Retinal pigment epithelial cell (primary cell): Measurements from ENCODE around the gene RNF224.

Experiments
- DNase-seq: peaks from one replicate; pipeline ENCODE4 v3.0.0-alpha.2; 2010; ENCODE audit warnings: low read depth
- H3K4me3 ChIP-seq: 2 replicates; pipeline ENCODE4 v1.5.1; 2011; ENCODE audit warnings: mild to moderate bottlenecking, low read length, control low read depth, moderate library complexity
- TF ChIP-seq, protein P1 (sequence below): conservative IDR thresholded peaks from 2 replicates; pipeline ENCODE4 v1.5.1; 2011; ENCODE audit warnings: low read depth, low read length, control low read depth, inconsistent platforms

Gene RNF224

DNA sequence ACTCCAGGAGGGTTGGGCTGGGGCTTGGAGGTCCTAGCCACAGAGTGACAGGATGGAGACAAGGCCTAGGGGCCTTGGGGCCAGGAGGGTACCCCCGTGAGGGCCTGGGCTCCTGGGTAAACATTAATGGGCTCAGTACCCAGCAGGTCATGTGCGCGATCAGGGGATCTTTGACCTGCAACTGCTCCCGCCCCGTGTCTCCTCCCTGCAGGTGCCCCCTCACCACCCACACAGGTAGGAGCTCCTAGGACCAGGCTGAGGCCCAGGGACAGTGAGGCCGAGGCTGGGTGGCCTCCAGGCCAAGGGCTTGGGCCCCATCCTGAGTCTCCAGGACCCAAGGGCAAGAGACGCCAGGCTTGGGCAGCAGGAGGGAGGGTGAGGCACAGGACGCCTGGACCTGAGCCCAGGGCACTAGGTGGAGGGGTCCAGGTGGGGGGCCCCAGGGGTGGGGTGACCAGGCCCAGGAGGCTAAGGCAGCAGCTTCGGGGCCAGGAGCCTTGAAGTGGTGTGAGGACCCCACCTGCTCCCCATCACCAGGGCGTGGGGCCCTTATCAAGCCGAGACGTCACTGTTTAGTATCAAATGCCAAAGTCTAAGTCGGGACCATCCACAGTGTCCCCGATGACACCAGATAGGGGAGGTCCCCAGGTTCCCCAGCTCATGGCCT is 3.5 kb downstream of the RNF224 start, which contains the start of gene SLC34A3:
TSS of gene SLC34A3 (plus strand) at position 197 of the 667 bp plus-strand sequence. CDS start 802 bp downstream, outside the sequence.
- TF ChIP-seq, protein P1, sequence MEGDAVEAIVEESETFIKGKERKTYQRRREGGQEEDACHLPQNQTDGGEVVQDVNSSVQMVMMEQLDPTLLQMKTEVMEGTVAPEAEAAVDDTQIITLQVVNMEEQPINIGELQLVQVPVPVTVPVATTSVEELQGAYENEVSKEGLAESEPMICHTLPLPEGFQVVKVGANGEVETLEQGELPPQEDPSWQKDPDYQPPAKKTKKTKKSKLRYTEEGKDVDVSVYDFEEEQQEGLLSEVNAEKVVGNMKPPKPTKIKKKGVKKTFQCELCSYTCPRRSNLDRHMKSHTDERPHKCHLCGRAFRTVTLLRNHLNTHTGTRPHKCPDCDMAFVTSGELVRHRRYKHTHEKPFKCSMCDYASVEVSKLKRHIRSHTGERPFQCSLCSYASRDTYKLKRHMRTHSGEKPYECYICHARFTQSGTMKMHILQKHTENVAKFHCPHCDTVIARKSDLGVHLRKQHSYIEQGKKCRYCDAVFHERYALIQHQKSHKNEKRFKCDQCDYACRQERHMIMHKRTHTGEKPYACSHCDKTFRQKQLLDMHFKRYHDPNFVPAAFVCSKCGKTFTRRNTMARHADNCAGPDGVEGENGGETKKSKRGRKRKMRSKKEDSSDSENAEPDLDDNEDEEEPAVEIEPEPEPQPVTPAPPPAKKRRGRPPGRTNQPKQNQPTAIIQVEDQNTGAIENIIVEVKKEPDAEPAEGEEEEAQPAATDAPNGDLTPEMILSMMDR = no peak
- H3K4me3 ChIP-seq = no peak within 1 kb of the TSS
- no peak for DNase-seq

DNA sequence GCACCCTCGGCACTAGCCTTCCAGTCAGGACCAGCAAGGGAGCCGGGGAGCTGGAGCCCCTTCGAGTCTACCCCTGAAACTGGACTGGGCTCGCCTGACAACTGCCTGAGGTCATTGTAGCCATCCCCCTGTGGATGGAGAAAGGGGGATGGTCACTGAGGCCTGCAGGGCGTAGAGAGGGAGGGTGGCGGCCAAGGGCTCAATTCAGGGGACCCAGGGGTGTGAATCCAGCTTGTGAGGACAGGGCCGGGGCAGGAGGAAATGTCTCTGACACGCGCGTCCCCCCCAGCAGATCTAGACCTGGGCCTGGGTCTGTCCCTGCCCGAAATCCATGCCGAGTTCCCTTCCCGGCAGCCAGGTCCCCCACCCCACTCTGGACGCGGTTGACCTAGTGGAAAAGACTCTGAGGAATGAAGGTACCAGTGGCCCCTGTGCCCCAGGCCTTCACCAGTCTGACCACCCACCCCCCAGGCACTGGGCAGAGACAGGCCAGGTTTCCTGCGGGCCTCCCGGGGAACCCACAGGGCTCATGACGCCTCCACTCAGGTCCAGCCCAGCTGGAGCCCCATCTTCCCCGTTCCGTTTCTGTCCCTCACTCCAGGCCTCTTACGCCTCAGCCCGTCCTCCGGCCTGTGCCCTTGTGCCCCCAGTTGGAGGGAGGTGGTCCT is 4.2 kb downstream of the RNF224 start:
- DNase-seq = no peak
- H3K4me3 ChIP-seq = no peak overlapping the region
- TF ChIP-seq, protein P1 = no peak

DNA sequence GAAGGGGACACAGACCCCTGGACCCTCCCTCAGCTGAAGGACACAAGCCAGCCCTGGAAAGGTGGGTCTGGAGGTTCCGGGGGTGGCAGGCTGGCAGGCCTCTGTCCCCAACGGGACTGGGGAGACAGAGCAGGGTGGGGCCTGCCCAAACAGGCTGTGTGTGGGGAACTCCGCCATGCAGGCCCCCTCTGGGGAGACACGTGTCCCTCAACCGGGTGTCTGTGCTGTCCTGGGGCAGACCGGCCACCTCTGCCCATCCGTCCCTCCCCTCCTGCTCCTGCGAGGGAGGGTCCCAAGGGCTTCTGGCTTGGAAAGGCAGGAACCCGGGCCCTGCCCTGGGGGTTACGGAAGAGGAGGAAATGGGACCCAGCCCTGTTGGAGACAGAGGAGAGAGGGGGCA is 4.8 kb downstream of the RNF224 start:
- DNase-seq = no peak
- no peak overlapping the region for H3K4me3 ChIP-seq
- TF ChIP-seq, protein P1 = no peak

DNA sequence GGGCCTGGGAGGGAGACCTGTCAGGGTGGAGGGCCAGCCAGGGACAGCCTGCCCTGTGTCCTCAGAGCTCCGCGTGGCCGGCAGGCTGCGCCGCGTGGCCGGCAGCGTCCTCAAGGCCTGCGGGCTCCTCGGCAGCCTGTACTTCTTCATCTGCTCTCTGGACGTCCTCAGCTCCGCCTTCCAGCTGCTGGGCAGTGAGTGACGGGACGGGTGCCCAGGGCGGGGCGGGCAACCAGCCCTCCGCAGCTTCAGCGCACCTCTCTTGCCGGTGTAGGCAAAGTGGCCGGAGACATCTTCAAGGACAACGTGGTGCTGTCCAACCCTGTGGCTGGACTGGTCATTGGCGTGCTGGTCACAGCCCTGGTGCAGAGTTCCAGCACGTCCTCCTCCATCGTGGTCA is 5.2 kb downstream of the RNF224 start:
- no peak for DNase-seq
- TF ChIP-seq, protein P1 = no peak
- no peak overlapping the region for H3K4me3 ChIP-seq

DNA sequence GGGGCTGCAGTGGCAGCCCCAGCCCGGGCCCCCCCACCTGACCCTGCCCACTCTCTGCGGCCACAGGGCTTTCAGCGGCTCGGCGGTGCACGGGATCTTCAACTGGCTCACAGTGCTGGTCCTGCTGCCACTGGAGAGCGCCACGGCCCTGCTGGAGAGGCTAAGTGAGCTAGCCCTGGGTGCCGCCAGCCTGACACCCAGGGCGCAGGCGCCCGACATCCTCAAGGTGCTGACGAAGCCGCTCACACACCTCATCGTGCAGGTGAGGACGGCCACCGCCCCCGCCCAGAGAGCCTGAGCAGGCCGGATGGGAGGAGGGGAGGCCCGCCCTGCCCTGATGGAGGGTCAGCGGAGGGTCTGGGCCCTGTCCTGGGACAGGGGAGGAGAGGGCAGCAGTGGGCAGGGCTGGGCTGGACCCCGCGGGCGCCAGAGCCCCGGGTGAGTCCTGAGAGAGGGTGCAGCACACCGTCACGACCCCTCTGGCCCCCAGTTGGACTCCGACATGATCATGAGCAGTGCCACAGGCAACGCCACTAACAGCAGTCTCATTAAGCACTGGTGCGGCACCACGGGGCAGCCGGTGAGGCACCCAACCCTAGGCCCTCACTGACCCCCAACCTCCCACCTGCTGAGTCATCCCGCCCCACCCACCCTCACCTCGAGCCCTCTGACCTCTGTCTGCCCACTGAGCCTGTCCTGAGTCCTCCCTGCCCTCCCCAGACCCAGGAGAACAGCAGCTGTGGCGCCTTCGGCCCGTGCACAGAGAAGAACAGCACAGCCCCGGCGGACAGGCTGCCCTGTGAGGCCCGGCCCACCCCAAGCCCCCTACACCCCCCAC is 6.1 kb downstream of the RNF224 start:
- no peak overlapping the region for H3K4me3 ChIP-seq
- TF ChIP-seq, protein P1 = no peak
- DNase-seq = no peak

DNA sequence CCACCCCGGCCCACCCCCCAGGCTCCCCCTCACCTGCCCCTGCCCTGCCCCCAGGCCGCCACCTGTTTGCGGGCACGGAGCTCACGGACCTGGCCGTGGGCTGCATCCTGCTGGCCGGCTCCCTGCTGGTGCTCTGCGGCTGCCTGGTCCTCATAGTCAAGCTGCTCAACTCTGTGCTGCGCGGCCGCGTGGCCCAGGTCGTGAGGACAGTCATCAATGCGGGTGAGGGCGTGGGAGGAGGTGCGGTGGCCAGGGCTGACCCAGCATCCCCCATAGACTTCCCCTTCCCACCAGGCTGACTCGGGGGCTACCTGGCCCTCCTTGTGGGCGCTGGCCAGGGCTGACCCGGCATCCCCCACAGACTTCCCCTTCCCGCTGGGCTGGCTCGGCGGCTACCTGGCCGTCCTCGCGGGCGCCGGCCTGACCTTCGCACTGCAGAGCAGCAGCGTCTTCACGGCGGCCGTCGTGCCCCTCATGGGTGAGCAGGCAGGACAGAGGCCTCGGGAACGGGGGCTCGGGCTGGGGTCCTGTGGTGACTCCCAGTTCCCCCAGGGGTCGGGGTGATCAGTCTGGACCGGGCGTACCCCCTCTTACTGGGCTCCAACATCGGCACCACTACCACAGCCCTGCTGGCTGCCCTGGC is 6.9 kb downstream of the RNF224 start:
- H3K4me3 ChIP-seq = no peak overlapping the region
- DNase-seq = no peak
- TF ChIP-seq, protein P1 = no peak
